Ascending aorta (tissue), 2 donors: ENCODE data around the gene SQOR. TPM values are rescaled to one million over a fixed set of nuclear protein-coding genes. Genes with fewer than 3 reads are reported as not detected.
"Not testable (repeated sequence)": the region's sequence is repeated elsewhere in the genome, so short reads cannot be mapped to it uniquely, and the experiment has no call there.

Experiments used
- DNase-seq, 2 donors: peaks; one replicate each; pipeline ENCODE4 v3.0.0-alpha.2; 2019; ENCODE audit warnings: low spot score in 2 of 2
- H3K27ac ChIP-seq, 2 donors: fragments of 200-600 bp; sonication (generic); one replicate each; pipeline ENCODE4 v1.5.1; 2016 to 2017; ENCODE audit warnings: mild to moderate bottlenecking in 1 of 2
- H3K27me3 ChIP-seq: fragments of 200-600 bp; sonication (generic); one replicate; pipeline ENCODE4 v1.5.1; 2017
- H3K36me3 ChIP-seq, 2 donors: fragments of 200-600 bp; sonication (generic); one replicate each; pipeline ENCODE4 v1.5.1; 2016
- H3K4me1 ChIP-seq, 2 donors: fragments of 200-600 bp; sonication (generic); one replicate each; pipeline ENCODE4 v1.5.1; 2016 to 2017; ENCODE audit warnings: mild to moderate bottlenecking in 1 of 2
- H3K4me3 ChIP-seq, 2 donors: fragments of 200-600 bp; sonication (generic); one replicate each; pipeline ENCODE4 v1.5.1; 2016 to 2017; ENCODE audit warnings: mild to moderate bottlenecking in 1 of 2
- H3K9me3 ChIP-seq, 2 donors: fragments of 200-600 bp; sonication (generic); one replicate each; pipeline ENCODE4 v1.5.1; 2016
- intact Hi-C: fragments of 100-400 bp; cut with DNase I; formaldehyde crosslinking; loops from one replicate; pipeline ENCODE4 v1.15.1; 2023
- total RNA-seq: library from RNA; depleted of rRNA; stranded (reverse); fragments of >200 nt; gene quantifications from one replicate; pipeline ENCODE4 v1.1.0, GENCODE V29; 2016
- TF ChIP-seq, protein P1 (sequence below), 3 experiments: fragments of 200-600 bp in 2 of 3; fragments of 450-650 bp in 1 of 3; sonication (generic) in 2 of 3; IDR thresholded peaks; one replicate each; pipeline ENCODE4 v1.5.1; 2016 to 2019; ENCODE audit warnings: antibody characterized with exemption in 3 of 3, mild to moderate bottlenecking in 1 of 3, moderate library complexity in 1 of 3

SQOR gene
- total RNA-seq, 1 donor from 2014 or later, result 61.4 TPM

DNA sequence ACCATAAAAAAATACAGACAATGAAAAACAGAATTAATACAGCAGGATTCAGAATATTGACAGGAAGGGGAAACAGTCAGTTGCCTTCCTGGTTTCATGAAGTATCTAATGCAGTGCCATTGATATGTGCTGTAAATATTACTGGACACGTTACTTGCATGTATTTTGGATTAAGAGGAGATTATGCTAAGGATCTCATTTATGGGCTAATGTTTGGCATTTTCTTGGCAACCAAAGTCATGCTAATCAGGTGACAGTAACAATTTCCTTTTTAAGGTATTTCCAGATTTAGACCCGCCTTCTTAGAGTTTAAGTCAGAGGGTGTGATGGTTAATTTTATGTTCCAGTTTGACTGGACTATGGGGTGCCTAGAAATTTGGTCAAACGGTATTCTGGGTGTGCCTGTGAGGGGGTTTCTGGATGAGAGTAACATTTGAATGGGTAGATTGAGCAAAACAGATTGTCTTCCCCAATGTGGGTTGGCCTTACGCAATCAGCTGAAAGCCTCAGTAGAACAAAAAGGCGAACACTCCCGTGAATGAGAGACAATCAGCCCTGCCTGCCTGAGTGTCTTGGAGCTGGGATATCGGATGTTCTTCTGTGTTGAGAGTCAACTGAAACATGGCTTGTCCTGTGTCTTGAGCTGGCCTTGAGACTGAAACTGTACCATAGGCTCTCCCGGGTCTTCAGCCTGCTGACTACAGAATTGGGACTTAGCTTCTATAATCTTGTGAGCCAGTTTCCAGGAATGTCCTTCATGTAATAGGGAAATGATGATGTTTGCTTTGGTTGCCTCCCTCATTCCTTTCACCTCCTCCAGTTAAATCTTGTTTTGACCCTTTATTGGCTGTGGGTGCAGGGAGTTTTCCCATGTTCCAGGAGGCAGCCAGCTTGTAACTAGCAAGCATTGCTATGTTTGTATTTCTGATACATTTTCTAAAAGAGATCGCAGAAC, 10.5 kb downstream of the SQOR start:
- TF ChIP-seq, protein P1, sequence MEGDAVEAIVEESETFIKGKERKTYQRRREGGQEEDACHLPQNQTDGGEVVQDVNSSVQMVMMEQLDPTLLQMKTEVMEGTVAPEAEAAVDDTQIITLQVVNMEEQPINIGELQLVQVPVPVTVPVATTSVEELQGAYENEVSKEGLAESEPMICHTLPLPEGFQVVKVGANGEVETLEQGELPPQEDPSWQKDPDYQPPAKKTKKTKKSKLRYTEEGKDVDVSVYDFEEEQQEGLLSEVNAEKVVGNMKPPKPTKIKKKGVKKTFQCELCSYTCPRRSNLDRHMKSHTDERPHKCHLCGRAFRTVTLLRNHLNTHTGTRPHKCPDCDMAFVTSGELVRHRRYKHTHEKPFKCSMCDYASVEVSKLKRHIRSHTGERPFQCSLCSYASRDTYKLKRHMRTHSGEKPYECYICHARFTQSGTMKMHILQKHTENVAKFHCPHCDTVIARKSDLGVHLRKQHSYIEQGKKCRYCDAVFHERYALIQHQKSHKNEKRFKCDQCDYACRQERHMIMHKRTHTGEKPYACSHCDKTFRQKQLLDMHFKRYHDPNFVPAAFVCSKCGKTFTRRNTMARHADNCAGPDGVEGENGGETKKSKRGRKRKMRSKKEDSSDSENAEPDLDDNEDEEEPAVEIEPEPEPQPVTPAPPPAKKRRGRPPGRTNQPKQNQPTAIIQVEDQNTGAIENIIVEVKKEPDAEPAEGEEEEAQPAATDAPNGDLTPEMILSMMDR (IDR thresholded peaks at IDR 0.05), result no peak
- H3K27me3 ChIP-seq, result no peaks in the 10 kb centered on the region
- no peak for DNase-seq
- H3K27ac ChIP-seq, result peak overlapping the region; percentile 48 to 60
- peak overlapping the region in 1 of 2 donors; percentile 7 for H3K4me3 ChIP-seq
- intact Hi-C loops, result no loop called here
- no peaks in the 10 kb centered on the region for H3K36me3 ChIP-seq
- no peaks in the 10 kb centered on the region for H3K9me3 ChIP-seq
- H3K4me1 ChIP-seq, result peaks cover 8 to 55% of the 10 kb centered on the region in 2 donors

DNA sequence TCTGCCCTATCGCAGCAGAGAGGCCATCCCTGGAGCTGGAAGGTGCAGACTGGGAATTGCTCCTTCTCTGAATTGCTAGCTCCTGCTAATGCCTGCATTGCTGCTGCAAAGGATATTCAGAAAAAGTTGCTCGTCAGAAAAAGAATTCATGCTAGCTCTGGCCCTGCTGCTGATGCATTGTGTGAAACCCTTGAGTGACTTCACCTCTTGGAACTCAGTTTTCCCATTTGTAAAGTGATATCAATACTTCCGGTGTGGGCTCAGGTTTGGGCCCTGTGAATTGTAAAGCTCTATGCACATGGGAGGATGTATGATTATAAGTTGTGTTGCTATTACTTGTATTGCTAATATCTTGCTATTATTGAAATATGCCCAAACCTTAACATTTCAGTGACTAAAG, 11.4 kb downstream of the SQOR start:
- Histone ChIP-seq H3K4me3 (peak overlapping the region in 1 of 2 donors; percentile 7), H3K27me3 (no peaks in the 10 kb centered on the region), H3K36me3 (no peaks in the 10 kb centered on the region), H3K4me1 (peaks cover 8 to 47% of the 10 kb centered on the region in 2 donors), H3K9me3 (no peaks in the 10 kb centered on the region), H3K27ac (peak overlapping the region; percentile 48 to 60)
- TF ChIP-seq, protein P1 (IDR thresholded peaks at IDR 0.05), result no peak
- DNase-seq, result no peak
- intact Hi-C loops, result no loop called here

DNA sequence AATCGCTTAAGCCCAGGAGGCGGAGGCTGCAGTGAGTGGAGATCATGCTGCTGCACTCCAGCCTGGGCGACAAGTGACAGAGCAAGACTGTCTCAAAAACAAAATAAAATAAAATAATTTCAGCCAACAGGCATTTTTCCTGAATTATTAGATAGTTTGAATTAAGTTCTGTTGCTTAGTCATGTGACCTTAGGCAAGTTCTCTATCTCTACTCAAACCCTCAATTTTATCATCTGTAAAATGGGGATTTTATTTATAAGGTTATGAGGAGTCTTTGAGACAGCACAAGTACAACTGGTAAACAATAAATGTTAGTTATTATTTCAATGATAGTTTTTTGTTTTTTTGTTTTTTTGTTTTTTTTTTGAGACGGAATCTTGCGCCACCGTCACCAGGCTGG, 13.0 kb downstream of the SQOR start:
- Histone ChIP-seq H3K9me3 (no peaks in the 10 kb centered on the region), H3K4me3 (no peak overlapping the region), H3K4me1 (peaks cover 0 to 31% of the 10 kb centered on the region in 2 donors), H3K36me3 (no peaks in the 10 kb centered on the region), H3K27ac (no peak overlapping the region), H3K27me3 (no peaks in the 10 kb centered on the region)
- TF ChIP-seq, protein P1 (IDR thresholded peaks at IDR 0.05), result no peak
- DNase-seq, result no peak
- intact Hi-C loops, result no loop called here

DNA sequence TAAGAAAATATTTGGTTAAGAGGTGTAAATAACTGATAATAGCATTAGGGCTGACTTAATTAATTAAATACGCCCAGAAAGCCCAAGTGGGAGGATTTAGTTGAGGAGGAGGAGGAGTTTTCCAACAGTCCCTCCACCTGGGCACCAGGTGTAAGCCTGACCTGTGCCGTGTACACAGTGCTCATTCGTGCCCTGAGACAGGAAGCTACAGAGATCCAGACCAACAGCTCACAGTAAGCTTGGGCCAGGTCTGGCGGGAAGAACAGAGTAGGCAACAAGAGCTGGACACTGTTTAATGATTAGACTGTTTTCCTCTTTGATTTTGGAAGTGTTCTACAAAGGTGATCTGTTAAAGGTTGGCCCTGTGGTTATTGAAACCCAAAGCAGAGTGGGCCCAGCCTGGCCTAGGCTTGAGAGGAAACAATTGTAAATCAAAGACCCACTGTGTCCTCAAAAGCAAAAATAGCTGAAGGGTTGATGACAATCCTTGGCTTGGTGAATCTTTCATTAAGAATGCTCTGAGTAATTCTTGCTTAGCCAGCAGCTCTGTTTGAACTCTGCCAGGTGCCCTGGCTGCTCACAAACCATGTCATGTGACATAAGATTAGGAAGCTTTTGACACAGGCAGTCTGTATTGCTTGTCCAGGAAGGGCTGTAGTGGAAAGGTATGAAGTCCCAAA, 13.8 kb downstream of the SQOR start:
- H3K9me3 ChIP-seq, result no peaks in the 10 kb centered on the region
- DNase-seq, result no peak
- no peak overlapping the region for H3K27ac ChIP-seq
- H3K4me1 ChIP-seq, result peaks cover 0 to 29% of the 10 kb centered on the region in 2 donors
- TF ChIP-seq, protein P1 (IDR thresholded peaks at IDR 0.05), result no peak
- intact Hi-C loops, result no loop called here
- no peaks in the 10 kb centered on the region for H3K36me3 ChIP-seq
- no peaks in the 10 kb centered on the region for H3K27me3 ChIP-seq
- H3K4me3 ChIP-seq, result no peak overlapping the region

DNA sequence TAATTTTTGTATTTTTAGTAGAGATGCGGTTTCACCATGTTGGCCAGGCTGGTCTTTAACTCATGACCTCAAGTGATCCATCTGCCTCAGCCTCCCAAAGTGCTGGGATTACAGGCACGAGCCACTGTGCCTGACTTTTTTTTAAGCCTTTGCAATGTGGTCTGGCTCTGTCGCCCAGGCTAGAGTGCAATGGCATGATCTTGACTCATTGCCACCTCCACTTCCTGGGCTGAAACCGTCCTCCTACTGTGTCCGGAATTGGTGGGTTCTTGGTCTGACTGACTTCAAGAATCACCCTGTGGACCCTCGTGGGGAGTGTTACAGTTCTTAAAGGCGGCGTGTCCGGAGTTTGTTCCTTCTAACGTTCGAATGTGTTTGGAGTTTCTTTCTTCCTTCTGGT, 15.2 kb downstream of the SQOR start:
- H3K27ac ChIP-seq, intact Hi-C loops, DNase-seq, H3K9me3 ChIP-seq, H3K36me3 ChIP-seq, H3K27me3 ChIP-seq, H3K4me3 ChIP-seq: not testable (repeated sequence)
- H3K4me1 ChIP-seq, result peaks cover 0 to 34% of the 10 kb centered on the region in 2 donors
